Neural crest cell (in vitro differentiated cells): Measurements from ENCODE around the gene LITAF. TPM values are rescaled to one million over a fixed set of nuclear protein-coding genes. Genes with fewer than 3 reads are reported as not detected.

Experiments
- DNase-seq: peaks from one replicate; pipeline ENCODE4 v3.0.0; 2021; ENCODE audit warnings: low read depth, mixed read lengths, low spot score
- H3K27ac Mint-ChIP-seq: one replicate; pipeline ENCODE4 v1.8.0; 2021; ENCODE audit warnings: mild to moderate bottlenecking, mixed read lengths; ENCODE audit not compliant: unreplicated experiment
- H3K27me3 Mint-ChIP-seq: 2 replicates; pipeline ENCODE4 v1.8.0; 2021; ENCODE audit warnings: low read depth, mild to moderate bottlenecking, mixed read lengths
- H3K36me3 Mint-ChIP-seq: 2 replicates; pipeline ENCODE4 v1.8.0; 2021; ENCODE audit warnings: low read depth, mild to moderate bottlenecking, mixed read lengths
- H3K4me1 Mint-ChIP-seq: 2 replicates; pipeline ENCODE4 v1.8.0; 2021; ENCODE audit warnings: mixed read lengths
- H3K4me3 Mint-ChIP-seq: one replicate; pipeline ENCODE4 v1.8.0; 2021; ENCODE audit warnings: mild to moderate bottlenecking, mixed read lengths
- H3K9me3 Mint-ChIP-seq: 2 replicates; pipeline ENCODE4 v1.8.0; 2021; ENCODE audit warnings: mixed read lengths
- total RNA-seq: library from RNA; stranded (reverse); gene quantifications from 2 replicates; pipeline ENCODE4 v1.2.1, GENCODE V29; 2021
- TF ChIP-seq, protein P1 (sequence below): fragments of 200-600 bp; sonication (generic); conservative IDR thresholded peaks from 2 replicates; pipeline ENCODE4 v1.5.0; 2021; ENCODE audit warnings: antibody characterized with exemption, mild to moderate bottlenecking

The LITAF gene
- total RNA-seq, 1 donor from 2014 or later, result 62.9 TPM

DNA sequence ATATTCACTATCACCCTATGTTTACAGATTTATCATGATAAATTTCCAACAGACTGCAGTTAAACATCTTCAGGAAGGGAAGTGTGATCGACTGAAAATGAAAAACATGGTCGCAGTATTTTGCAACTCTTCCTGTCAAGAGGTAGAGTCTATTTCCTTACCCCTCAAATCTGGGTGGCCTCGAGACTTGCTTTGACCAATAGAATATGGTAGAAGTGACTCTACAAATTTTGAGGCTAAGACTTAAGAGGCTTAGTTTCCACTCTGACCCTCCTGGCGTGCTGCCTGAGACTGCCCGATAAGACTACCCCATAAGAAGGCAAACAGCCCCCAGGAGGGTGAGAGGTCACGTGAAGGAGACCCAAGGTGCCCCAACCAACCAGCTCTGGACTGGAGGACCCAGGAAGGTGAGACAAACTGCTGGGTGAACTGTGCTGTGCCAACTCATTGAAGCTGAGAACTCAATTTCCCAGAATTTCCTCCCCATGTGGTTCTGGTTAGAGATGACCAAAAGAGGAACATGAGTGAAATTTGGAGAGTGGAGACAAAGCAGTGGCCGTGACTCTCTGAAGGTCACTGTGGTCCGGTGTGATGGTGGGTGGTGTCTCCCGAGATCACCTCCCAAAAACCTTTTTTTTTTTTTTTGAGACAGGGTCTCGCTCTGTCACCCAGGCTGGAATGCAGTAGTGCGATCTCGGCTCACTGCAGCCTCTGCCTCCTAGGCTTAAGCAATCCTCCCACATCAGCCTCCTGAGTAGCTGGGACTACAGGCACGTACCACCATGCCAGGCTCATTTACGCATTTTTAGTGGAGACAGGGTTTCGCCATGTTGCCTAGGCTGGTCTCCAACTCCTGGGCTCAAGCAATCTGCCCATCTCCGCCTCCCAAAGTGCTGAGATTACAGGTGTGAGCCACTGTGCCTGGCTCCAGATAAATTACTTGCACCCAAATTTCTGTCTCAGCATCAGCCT lies 38.2 kb upstream of the LITAF start:
- H3K4me3 Mint-ChIP-seq, result no peak overlapping the region
- no peaks in the 10 kb centered on the region for H3K27me3 Mint-ChIP-seq
- TF ChIP-seq, protein P1, sequence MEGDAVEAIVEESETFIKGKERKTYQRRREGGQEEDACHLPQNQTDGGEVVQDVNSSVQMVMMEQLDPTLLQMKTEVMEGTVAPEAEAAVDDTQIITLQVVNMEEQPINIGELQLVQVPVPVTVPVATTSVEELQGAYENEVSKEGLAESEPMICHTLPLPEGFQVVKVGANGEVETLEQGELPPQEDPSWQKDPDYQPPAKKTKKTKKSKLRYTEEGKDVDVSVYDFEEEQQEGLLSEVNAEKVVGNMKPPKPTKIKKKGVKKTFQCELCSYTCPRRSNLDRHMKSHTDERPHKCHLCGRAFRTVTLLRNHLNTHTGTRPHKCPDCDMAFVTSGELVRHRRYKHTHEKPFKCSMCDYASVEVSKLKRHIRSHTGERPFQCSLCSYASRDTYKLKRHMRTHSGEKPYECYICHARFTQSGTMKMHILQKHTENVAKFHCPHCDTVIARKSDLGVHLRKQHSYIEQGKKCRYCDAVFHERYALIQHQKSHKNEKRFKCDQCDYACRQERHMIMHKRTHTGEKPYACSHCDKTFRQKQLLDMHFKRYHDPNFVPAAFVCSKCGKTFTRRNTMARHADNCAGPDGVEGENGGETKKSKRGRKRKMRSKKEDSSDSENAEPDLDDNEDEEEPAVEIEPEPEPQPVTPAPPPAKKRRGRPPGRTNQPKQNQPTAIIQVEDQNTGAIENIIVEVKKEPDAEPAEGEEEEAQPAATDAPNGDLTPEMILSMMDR, result no peak
- DNase-seq, result no peak
- peaks cover 3% of the 10 kb centered on the region for H3K9me3 Mint-ChIP-seq
- peaks cover 8% of the 10 kb centered on the region for H3K4me1 Mint-ChIP-seq
- H3K27ac Mint-ChIP-seq, result no peak overlapping the region
- no peaks in the 10 kb centered on the region for H3K36me3 Mint-ChIP-seq

DNA sequence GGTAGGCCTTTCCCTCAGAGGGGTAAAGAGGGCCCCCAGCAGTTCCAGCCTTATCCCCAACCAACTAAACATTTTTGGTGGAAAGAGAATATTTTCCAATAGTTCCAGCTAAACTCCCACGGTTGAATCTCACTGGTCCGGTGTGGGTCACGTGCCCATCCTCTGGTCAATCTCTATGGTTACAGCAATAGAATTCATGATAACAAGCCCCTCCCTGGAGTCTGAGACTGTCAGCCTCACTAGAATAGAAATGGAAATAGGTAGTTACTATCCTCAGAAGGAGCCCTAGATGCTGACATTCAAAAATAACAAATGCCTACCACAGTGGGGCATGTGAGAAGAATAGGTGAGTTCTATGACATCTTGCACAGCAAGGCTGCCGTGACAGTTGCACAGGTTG lies 37.5 kb upstream of the LITAF start:
- Mint-ChIP-seq H3K27me3 (no peaks in the 10 kb centered on the region), H3K4me1 (peaks cover 7% of the 10 kb centered on the region), H3K9me3 (peaks cover 3% of the 10 kb centered on the region), H3K4me3 (no peak overlapping the region), H3K36me3 (no peaks in the 10 kb centered on the region), H3K27ac (no peak overlapping the region)
- TF ChIP-seq, protein P1, result no peak
- no peak for DNase-seq

DNA sequence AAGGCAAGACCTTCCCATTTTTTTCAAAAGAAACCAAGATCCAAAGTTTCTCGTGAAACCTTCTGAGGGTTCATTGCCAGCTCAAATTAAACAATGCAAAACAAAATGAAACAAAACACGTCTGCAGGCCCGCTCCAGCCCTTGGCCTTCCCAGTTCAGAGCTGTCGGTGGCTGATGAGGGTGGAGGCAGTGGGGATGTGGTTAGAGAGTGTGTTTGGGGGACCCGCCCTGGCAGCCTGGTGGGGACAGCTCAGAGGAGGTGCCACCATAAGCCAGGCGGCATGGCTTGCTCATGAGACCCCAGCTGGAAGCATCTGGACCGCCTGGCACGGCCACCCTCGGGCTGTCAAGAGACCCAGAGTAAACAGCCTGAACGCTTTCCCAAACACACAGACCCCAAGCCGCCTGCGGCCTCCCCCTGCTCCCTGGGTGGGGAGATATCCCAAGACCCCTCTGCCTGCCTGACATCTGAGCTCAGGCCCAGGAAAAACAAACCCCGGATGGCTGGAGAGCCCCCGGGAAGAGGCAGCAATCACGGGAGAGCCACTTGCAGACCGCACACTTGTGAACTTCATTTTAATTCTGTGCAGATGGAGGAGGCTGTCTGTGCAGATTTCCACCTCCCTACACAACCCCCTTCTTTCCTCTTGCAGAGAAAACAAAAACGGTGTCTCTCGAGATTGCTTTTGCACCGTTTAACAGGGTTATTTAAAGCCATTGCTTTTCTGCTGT lies 35.4 kb upstream of the LITAF start:
- H3K27ac Mint-ChIP-seq, result no peak overlapping the region
- DNase-seq, result no peak
- H3K4me3 Mint-ChIP-seq, result no peak overlapping the region
- H3K27me3 Mint-ChIP-seq, result no peaks in the 10 kb centered on the region
- no peaks in the 10 kb centered on the region for H3K36me3 Mint-ChIP-seq
- peaks cover 4% of the 10 kb centered on the region for H3K4me1 Mint-ChIP-seq
- H3K9me3 Mint-ChIP-seq, result peaks cover 3% of the 10 kb centered on the region
- TF ChIP-seq, protein P1, result no peak

DNA sequence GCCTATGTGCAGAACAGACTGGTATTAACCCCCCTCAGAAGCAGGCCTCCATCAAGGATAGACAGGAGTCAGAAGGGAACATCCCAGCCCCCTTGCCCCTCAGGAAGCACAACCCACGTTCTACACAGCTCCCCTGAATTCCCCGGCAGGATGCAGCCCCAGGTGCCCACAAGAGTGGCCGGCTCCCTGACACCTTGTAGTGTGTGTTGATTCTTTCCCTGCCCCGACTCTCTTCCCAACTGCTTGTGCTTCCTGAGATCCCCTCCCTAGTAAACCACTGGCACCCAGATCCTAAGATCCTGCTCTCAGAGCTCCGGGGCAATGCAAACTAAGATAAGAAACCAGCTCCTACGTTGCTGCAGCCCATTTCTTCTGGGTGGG lies 34.8 kb upstream of the LITAF start:
- no peak for DNase-seq
- no peaks in the 10 kb centered on the region for H3K27me3 Mint-ChIP-seq
- no peak overlapping the region for H3K27ac Mint-ChIP-seq
- peaks cover 4% of the 10 kb centered on the region for H3K4me1 Mint-ChIP-seq
- TF ChIP-seq, protein P1, result no peak
- H3K36me3 Mint-ChIP-seq, result no peaks in the 10 kb centered on the region
- no peak overlapping the region for H3K4me3 Mint-ChIP-seq
- peaks cover 3% of the 10 kb centered on the region for H3K9me3 Mint-ChIP-seq

GRCh38 chr16:11620243-11621003 lies 33.7 kb upstream of the LITAF start:
- Mint-ChIP-seq H3K4me1 (peaks cover 4% of the 10 kb centered on the region), H3K27ac (no peak overlapping the region), H3K4me3 (no peak overlapping the region), H3K36me3 (no peaks in the 10 kb centered on the region), H3K27me3 (no peaks in the 10 kb centered on the region), H3K9me3 (peaks cover 3% of the 10 kb centered on the region)
- no peak for DNase-seq
- TF ChIP-seq, protein P1, result no peak
